Measurements from ENCODE around the gene TRAF3IP1.
A peak's percentile ranks its signal among the peaks of the same experiment; 100 is the strongest.

TRAF3IP1 gene

DNA sequence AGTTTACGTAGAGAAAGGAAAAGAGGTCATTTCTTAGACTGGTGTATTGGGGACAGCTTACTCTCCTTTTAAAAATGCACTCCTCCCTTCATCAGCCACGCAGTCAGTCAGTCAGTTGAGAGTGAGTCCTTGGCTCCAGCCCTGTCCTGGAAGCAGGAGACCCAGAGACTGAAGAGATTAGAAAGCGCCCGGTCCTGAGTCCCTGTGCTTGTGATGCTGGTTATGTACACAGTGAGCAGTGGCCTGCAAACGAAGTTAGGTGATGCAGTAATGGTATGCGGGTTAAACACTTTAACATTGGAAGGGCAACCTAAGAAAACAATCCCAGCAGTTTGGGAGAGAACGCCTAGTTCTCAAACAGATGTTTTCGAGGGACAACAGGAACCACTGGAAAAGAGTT, 100.1 kb downstream of the TRAF3IP1 start:
- Histone ChIP-seq H3K27ac (peak overlapping the region in 9 of 21 experiments; percentile 2 to 74 (median 49)), H3K4me3 (no peak overlapping the region)

- H3K27ac ChIP-seq, result peak overlapping the region in 11 of 21 experiments; percentile 2 to 74 (median 49)
- no peak overlapping the region for H3K4me3 ChIP-seq
Observed at GRCh38 chr2:238420878-238421694, 100.8 kb downstream of the TRAF3IP1 start.

DNA sequence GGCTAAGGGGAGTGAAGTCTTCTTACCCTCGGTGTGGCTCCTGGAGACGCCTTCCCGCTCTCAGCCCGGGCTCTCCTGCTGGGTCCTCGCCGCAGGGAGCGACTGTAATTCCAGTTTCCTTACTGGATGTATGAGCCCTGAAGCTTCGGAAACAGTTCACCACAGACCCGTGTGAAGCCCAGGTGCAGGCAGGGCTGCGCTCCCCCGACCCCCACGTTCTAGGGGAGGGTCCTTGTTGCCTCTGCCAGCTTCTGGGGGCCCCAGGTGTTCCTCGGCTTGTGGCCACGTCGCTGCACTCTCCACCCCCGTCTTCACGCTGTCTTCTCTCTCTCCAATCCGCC, 101.3 kb downstream of the TRAF3IP1 start:
- H3K27ac ChIP-seq, result peak overlapping the region in 4 of 21 experiments; percentile 1 to 74 (median 12)

DNA sequence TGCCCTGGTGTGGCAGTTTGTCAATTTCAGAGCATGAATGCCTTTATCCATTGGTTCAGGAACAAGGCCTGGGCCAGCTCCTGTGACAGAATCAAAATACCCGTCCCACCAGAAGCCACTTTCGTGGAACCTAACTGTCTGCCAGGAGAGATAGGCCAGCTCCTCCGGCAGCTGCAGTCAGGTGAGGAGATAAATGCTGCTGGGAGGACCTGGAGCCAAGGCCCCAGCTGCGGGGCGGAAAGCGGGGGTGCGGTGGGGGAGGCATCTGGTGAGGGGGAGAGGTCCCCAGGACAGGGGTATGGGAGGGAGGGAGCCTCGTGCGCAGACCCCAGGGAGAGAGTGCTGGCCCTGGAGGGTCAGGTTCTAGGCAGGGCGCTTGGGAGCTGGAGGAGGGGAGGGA, 102.0 kb downstream of the TRAF3IP1 start:
- no peak overlapping the region for H3K4me3 ChIP-seq

More for the DNA sequence above, 101.3 kb downstream of the TRAF3IP1 start:
- no peak overlapping the region for H3K4me3 ChIP-seq

GRCh38 chr2:238422940-238423339, 102.6 kb downstream of the TRAF3IP1 start:
- peak overlapping the region in 11 of 21 experiments; percentile 12 to 76 (median 36) for H3K27ac ChIP-seq
- H3K4me3 ChIP-seq, result no peak overlapping the region

More for the DNA sequence above, 102.0 kb downstream of the TRAF3IP1 start:
- peak overlapping the region in 2 of 21 experiments; percentile 29 to 32 for H3K27ac ChIP-seq

GRCh38 chr2:238423561-238424312, 103.4 kb downstream of the TRAF3IP1 start:
- Histone ChIP-seq H3K27ac (peak overlapping the region in 14 of 21 experiments; percentile 2 to 76 (median 40)), H3K4me3 (no peak overlapping the region)

- Histone ChIP-seq H3K4me3 (no peak overlapping the region), H3K27ac (peak overlapping the region in 7 of 21 experiments; percentile 9 to 73 (median 52))
Observed at GRCh38 chr2:238424313-238424700, 104.0 kb downstream of the TRAF3IP1 start.

DNA sequence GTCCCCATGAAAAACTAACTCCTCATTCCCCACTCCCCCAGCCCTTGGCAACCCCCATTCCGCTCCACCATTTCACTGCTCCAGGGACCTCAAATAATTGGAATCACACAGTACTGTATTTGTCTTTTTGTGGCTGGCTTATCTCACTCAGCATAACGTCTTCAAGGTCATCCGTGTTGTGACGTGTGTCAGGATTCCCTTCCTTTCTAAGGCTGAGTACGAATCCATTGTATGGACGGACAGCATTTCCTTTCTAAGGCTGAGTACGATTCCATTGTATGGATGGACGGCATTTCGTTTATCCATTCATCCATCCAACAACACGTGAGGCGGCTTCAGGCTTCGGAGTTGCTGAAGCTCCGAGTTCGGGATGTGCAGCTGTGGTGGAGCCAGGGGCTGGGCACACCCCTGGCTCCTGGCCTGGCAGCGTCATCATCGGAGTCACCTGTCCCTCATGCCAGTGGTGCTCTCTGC, 105.2 kb downstream of the TRAF3IP1 start:
- peak overlapping the region in 3 of 7 experiments; percentile 89 to 98 (median 96) for H3K4me3 ChIP-seq

DNA sequence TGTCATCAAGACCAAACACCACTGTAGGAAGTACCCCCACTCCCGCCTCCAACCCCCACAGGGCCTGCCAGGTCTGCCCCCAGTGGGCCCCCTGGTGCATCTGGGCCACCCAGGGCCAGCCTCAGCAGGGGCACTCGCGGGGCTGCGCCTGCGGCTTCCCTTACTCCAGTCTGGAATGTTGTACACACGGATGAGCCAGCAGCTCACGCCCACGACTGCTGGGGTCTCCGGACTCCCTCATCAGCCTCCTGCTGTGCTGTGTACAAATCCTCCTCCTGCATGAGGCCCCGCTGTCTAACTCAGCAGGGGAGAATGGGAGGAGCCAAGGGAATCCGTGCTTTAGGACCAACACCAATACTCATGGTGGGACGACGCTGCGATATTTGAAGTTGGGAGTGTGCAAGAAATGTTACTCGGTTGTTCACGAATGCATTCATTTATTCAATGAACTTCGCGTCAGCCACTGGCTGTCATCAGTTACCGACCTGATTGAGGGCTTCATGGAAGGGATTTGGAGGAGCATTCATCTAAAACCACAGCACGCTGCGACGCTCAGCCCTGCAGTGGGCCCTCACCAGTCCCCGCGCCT, 105.8 kb downstream of the TRAF3IP1 start:
- peak overlapping the region; percentile 90 to 98 (median 95) for H3K27ac ChIP-seq
- H3K4me3 ChIP-seq, result peak overlapping the region; percentile 51 to 98 (median 95)

More for the DNA sequence above, 105.2 kb downstream of the TRAF3IP1 start:
- peak overlapping the region in 9 of 21 experiments; percentile 92 to 98 (median 95) for H3K27ac ChIP-seq

GRCh38 chr2:238426568-238427434, 106.5 kb downstream of the TRAF3IP1 start, which contains the start of gene ASB1:
TSS of gene ASB1 (plus strand) at chr2:238426927. CDS start at chr2:238427071, 144 bp downstream.
- Histone ChIP-seq H3K27ac (peak within 1 kb of the TSS; percentile 90 to 98 (median 95)), H3K4me3 (peak within 1 kb of the TSS; percentile 51 to 98 (median 95))

GRCh38 chr2:238427435-238428162, 107.3 kb downstream of the TRAF3IP1 start:
- Histone ChIP-seq H3K4me3 (peak overlapping the region; percentile 51 to 98 (median 95)), H3K27ac (peak overlapping the region; percentile 90 to 98 (median 95))

DNA sequence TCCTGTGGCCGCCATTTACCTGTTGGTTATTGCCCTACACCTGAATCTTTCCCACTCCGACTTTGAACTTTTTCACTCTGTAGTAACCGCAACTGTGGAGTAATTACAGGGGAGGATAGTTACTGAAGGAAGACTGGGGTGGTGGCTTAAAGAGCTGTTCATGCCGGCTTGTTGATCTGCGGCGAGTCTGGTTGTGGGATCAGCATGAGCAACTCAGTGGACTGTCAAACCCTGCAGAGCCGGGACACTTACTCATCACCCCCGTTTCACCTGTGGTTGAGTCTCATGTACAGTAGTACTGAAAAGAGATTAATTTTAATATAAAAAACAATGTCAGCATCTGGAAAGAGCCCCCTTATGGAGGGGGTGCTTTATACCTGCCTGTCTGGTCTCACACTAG, 108.5 kb downstream of the TRAF3IP1 start:
- Histone ChIP-seq H3K4me3 (no peak overlapping the region), H3K27ac (peak overlapping the region in 1 of 21 experiments; percentile 25)

DNA sequence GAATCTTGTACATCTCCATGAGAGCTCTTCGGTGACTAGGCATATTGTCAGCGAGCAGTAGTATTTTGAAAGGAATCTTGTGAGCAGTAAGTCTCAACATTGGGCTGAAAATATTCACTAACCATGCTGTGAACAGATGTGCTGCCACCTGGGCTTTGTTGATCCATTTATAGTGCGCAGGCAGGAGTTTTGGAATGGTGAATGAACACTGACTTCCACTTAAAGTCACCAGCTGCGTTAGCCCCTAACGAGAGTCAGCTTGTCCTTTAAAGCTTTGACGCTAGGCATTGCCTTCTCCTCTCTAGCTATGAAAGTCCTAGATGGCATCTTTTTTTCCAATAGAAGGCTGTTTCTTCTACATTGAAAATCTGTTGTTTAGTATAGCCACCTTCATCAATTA, 110.5 kb downstream of the TRAF3IP1 start:
- Histone ChIP-seq H3K4me3 (no peak overlapping the region), H3K27ac (no peak overlapping the region)

GRCh38 chr2:238431456-238431855, 111.1 kb downstream of the TRAF3IP1 start:
- H3K27ac ChIP-seq, result no peak overlapping the region
- no peak overlapping the region for H3K4me3 ChIP-seq

DNA sequence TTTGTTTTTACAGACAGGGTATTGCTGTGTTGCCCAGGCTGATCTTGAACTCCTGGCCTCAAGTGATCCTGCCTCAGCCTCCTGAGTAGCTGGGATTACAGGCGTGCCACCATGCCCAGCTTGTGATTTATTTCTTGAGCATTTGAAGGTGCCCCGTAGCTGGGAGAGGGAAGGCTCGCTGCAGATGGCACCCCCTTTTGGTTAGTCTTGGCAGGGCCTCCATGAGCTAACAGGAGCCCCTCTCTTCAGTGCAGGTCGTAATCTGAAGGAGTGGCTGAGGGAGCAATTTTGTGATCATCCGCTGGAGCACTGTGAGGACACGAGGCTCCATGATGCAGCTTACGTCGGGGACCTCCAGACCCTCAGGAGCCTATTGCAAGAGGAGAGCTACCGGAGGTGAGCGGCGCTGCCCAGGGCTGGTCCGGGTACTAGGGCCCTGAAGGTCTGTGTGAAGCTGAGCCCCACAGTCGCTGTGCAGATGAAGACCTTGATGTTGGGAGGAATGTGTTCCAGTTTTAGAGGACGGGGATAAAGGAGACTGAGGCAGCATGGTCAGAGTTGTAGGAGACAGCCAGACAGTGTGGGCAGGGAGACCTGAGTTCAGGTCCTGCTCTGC, 113.1 kb downstream of the TRAF3IP1 start:
- Histone ChIP-seq H3K4me3 (no peak overlapping the region), H3K27ac (peak overlapping the region in 3 of 21 experiments; percentile 40 to 67 (median 45))

DNA sequence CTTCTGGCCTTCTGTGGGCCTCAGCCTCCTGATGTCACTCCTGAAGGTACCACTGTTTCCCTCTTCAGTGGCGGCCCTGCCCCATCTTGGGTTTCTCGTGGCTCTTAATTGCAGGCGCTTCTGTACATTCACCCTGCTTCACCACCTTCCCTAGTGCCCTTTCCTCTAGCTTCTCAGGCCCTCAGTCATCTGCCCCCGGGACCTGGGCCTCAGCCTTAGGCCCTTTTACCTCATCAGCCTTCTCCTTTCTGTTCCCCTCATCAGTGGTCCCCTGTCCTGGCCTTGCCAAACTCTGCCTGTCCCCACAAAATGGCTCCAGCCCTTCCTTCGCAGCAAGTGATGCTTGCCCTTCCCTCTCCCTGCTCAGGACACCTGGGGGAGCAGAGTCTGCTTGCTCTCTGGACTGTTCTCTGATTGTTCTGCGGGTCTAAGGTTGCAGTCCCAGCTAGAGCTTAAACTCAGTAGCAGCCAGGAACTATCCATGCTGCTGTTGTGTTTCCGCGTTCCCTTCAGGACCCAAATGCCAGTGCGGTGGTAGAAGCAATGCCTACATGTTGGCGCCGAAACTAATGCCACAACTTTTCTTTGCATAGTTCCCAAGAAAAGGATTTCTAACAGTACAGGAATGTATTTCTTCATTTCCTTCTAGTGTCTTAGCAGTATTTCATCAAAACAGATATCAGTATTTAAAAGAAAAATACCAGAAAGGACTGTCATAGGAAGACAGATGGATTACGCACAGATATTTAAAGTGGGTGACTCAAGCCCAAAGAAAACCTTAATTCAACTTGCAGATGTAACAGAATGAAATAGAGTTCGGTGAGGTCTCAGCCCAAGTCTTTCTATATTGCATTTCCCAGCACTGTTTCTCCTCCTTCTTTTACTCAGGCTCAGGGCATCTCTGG, 113.9 kb downstream of the TRAF3IP1 start:
- Histone ChIP-seq H3K27ac (peak overlapping the region in 6 of 21 experiments; percentile 3 to 67 (median 42)), H3K4me3 (no peak overlapping the region)

Data from skin epidermis (tissue), 12 donors.